Stomach (tissue), 4 donors: ENCODE results near the gene STK24.

Experiments used
- POLR2A ChIP-seq, 4 donors: fragments of 450-650 bp; IDR thresholded peaks; one replicate each; pipeline ENCODE4 v1.6.1; 2016; ENCODE audit warnings: antibody characterized with exemption in 4 of 4, control low read depth in 2 of 4, mild to moderate bottlenecking in 1 of 4, moderate library complexity in 1 of 4
- TF ChIP-seq, protein P1 (sequence below), 7 experiments: fragments of 450-650 bp in 4 of 7; fragments of 200-600 bp in 3 of 7; sonication (generic) in 3 of 7; IDR thresholded peaks; one replicate each; pipeline ENCODE4 v1.5.1; 2016 to 2019; ENCODE audit warnings: antibody characterized with exemption in 7 of 7, control low read depth in 2 of 7, mild to moderate bottlenecking in 1 of 7

DNA sequence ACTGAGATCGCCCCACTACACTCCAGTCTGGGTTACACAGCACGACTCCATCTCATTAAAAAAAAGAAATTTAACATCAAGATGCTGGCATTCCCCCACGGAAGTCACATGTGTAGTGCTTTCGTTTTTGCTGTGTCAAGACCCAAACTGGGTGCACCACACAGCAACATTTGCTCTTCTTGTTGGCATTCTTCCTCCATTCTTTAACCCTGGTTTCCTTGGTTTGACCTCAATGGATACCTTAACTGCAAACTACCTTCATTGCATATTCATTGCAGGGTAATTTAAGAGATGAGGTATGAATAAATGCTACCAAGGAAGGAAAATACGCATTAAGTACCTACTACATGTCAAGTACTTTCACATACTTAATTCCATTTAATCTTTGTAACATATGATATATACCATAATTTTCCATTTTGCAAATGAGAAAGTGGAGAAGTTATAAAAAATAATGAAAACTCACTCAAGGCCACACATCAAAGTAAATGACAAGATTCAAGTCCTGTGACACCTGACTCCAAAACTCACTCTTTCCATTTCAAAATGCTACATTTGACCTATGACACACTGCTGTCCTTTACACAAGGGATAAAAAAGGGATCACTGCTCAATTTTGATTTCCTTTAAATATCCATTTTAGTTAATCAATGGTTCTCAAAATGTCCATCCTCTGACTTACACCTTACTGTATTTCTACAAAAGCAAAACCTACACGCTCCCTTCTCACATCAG, 59.2 kb downstream of the STK24 start:
- TF ChIP-seq POLR2A (IDR thresholded peaks at IDR 0.05) = no peak
- TF ChIP-seq, protein P1, sequence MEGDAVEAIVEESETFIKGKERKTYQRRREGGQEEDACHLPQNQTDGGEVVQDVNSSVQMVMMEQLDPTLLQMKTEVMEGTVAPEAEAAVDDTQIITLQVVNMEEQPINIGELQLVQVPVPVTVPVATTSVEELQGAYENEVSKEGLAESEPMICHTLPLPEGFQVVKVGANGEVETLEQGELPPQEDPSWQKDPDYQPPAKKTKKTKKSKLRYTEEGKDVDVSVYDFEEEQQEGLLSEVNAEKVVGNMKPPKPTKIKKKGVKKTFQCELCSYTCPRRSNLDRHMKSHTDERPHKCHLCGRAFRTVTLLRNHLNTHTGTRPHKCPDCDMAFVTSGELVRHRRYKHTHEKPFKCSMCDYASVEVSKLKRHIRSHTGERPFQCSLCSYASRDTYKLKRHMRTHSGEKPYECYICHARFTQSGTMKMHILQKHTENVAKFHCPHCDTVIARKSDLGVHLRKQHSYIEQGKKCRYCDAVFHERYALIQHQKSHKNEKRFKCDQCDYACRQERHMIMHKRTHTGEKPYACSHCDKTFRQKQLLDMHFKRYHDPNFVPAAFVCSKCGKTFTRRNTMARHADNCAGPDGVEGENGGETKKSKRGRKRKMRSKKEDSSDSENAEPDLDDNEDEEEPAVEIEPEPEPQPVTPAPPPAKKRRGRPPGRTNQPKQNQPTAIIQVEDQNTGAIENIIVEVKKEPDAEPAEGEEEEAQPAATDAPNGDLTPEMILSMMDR (IDR thresholded peaks at IDR 0.05) = no peak
